Loucy (cell line): ENCODE measurements around the gene RDH14.

Experiments used
- EZH2phosphoT487 ChIP-seq: fragments of 200-600 bp; IDR thresholded peaks from 2 replicates; pipeline ENCODE4 v1.6.1; 2018; ENCODE audit warnings: antibody characterized with exemption, mild to moderate bottlenecking, moderate library complexity, borderline replicate concordance
- TF ChIP-seq, protein P1 (sequence below): fragments of 200-600 bp; sonication (generic); conservative IDR thresholded peaks from 2 replicates; pipeline ENCODE4 v1.5.1; 2014; ENCODE audit warnings: mild to moderate bottlenecking, antibody characterized with exemption, low read length

- TF ChIP-seq EZH2phosphoT487 = no peak
- TF ChIP-seq, protein P1, sequence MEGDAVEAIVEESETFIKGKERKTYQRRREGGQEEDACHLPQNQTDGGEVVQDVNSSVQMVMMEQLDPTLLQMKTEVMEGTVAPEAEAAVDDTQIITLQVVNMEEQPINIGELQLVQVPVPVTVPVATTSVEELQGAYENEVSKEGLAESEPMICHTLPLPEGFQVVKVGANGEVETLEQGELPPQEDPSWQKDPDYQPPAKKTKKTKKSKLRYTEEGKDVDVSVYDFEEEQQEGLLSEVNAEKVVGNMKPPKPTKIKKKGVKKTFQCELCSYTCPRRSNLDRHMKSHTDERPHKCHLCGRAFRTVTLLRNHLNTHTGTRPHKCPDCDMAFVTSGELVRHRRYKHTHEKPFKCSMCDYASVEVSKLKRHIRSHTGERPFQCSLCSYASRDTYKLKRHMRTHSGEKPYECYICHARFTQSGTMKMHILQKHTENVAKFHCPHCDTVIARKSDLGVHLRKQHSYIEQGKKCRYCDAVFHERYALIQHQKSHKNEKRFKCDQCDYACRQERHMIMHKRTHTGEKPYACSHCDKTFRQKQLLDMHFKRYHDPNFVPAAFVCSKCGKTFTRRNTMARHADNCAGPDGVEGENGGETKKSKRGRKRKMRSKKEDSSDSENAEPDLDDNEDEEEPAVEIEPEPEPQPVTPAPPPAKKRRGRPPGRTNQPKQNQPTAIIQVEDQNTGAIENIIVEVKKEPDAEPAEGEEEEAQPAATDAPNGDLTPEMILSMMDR = no peak
These were observed 44.7 kb upstream of the RDH14 start for GRCh38 chr2:18605115-18605514.
